GM21381 (cell line): Measurements from ENCODE around the gene CDC16.

Source experiments
- ATAC-seq: cut with Tn5 transposase; IDR thresholded peaks from one replicate; pipeline ENCODE4 v1.9.1; 2021; ENCODE audit warnings: mild to moderate bottlenecking, moderate library complexity; ENCODE audit not compliant: unreplicated experiment

CDC16 gene

GRCh38 chr13:114296448-114296847 lies 61.8 kb downstream of the CDC16 start:
- ATAC-seq: no peak

GRCh38 chr13:114296902-114297301 lies 62.2 kb downstream of the CDC16 start:
- no peak for ATAC-seq

GRCh38 chr13:114298866-114299265 lies 64.2 kb downstream of the CDC16 start:
- ATAC-seq: no peak

GRCh38 chr13:114299604-114300305 lies 65.1 kb downstream of the CDC16 start:
- ATAC-seq: no peak

GRCh38 chr13:114303700-114304327 lies 69.1 kb downstream of the CDC16 start:
- no peak for ATAC-seq

- no peak for ATAC-seq
Measured at GRCh38 chr13:114304346-114305034, 69.8 kb downstream of the CDC16 start.

GRCh38 chr13:114309086-114309485 lies 74.4 kb downstream of the CDC16 start:
- no peak for ATAC-seq

GRCh38 chr13:114309806-114310410 lies 75.2 kb downstream of the CDC16 start:
- ATAC-seq: no peak

- no peak for ATAC-seq
Measured at GRCh38 chr13:114310956-114311355, 76.3 kb downstream of the CDC16 start.

- ATAC-seq: no peak
Measured at GRCh38 chr13:114311387-114311786, 76.7 kb downstream of the CDC16 start.

GRCh38 chr13:114311908-114312307 lies 77.2 kb downstream of the CDC16 start:
- no peak for ATAC-seq

- ATAC-seq: no peak
Measured at GRCh38 chr13:114313061-114313860, 78.6 kb downstream of the CDC16 start.

GRCh38 chr13:114314074-114314912 lies 79.6 kb downstream of the CDC16 start, which contains the start of gene CHAMP1:
CHAMP1 (plus strand) TSS chr13:114314503; CDS start chr13:114323843, 9,340 bp downstream.
- ATAC-seq: peak; percentile 86

- no peak for ATAC-seq
Measured at GRCh38 chr13:114315074-114315785, 80.5 kb downstream of the CDC16 start.

- no peak for ATAC-seq
Measured at GRCh38 chr13:114318624-114319023, 83.9 kb downstream of the CDC16 start.

- no peak for ATAC-seq
Measured at GRCh38 chr13:114319441-114319913, 84.8 kb downstream of the CDC16 start.

GRCh38 chr13:114320065-114320464 lies 85.4 kb downstream of the CDC16 start:
- no peak for ATAC-seq

- no peak for ATAC-seq
Measured at GRCh38 chr13:114321256-114321655, 86.6 kb downstream of the CDC16 start.
